OCI-LY1 (cell line): ENCODE results near the gene LARP4B.

Experiments
- EZH2 ChIP-seq: fragments of 200-600 bp; sonication (generic), shearing (Covaris generic); IDR thresholded peaks from 2 replicates; pipeline ENCODE4 v1.8.0; 2017; ENCODE audit warnings: borderline replicate concordance, mixed run types, mild to moderate bottlenecking, antibody characterized with exemption, low read length, moderate library complexity, mixed read lengths
- TF ChIP-seq, protein P1 (sequence below): fragments of 200-600 bp; sonication (generic), shearing (Covaris generic); IDR thresholded peaks from 2 replicates; pipeline ENCODE4 v1.5.1; 2017; ENCODE audit warnings: mild to moderate bottlenecking, antibody characterized with exemption, low read length, moderate library complexity, mixed read lengths

DNA sequence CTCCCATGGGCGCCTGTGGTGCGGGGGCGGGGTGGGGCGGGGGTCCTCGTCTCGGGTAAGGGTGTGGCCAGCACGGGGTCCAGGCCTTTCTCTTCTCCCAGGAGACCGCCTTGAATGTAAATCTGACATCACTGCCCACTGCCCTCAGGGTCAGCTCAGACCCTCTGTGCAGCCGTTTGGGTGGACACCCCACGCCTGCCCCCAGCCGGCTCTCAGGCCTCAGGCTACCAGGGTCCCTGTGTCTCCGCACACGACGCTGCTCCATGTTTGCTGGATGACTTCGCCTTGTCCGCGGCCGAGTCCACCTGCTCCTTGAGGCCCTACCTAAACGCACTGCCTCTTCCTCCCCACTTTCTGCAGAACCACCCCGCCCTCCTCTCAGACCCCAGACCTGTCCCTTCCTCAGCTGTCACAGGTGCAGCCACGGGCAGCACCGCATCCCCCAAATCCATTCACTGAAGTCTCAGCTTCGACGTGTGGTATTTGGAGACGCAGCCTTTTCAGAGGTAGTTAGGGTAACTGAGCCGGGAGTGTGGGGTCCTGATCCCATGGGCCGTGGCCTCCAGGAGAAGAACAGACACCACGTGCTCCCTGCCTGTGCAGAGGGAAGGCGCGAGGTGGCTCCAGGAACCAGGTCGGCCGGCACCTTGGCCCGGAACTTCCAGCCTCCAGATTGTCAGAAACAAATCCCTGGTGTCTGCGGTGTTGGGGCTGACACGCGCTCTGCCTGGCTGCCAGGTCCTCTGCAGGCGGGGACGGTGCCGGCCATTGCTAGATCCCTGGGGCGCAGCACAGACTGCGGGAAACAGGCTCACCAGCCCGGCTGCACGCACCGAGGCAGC is 144.7 kb downstream of the LARP4B start:
- no peak for TF ChIP-seq EZH2
- TF ChIP-seq, protein P1, sequence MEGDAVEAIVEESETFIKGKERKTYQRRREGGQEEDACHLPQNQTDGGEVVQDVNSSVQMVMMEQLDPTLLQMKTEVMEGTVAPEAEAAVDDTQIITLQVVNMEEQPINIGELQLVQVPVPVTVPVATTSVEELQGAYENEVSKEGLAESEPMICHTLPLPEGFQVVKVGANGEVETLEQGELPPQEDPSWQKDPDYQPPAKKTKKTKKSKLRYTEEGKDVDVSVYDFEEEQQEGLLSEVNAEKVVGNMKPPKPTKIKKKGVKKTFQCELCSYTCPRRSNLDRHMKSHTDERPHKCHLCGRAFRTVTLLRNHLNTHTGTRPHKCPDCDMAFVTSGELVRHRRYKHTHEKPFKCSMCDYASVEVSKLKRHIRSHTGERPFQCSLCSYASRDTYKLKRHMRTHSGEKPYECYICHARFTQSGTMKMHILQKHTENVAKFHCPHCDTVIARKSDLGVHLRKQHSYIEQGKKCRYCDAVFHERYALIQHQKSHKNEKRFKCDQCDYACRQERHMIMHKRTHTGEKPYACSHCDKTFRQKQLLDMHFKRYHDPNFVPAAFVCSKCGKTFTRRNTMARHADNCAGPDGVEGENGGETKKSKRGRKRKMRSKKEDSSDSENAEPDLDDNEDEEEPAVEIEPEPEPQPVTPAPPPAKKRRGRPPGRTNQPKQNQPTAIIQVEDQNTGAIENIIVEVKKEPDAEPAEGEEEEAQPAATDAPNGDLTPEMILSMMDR = no peak
